Measurements from ENCODE around the gene PDE10A.

PDE10A gene

DNA sequence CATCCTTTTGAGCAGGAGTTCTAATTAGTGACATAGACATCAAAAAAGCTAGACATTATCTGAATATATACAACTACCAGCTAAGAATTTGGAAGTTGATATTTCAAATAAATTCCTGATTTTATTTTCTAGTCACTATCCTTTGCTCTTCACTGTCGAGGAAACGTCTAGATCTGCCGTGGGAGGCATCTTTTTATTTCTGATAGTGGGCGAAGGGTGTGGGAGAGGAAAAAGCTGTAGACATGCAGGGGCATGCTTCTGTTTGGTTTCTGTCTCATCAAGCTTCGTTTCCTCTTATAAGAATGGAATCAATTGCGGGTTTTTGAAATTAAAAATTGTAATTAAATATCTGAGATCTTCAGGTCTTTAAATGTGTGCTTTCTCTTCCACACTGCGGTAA, 337.4 kb downstream of the PDE10A start:
- DNase-seq, result no peak

- no peak for DNase-seq
Observed at GRCh38 chr6:165321555-165322145, 341.4 kb downstream of the PDE10A start.

- DNase-seq, result no peak
Observed at GRCh38 chr6:165321150-165321549, 341.9 kb downstream of the PDE10A start.

GRCh38 chr6:165317723-165318122, 345.3 kb downstream of the PDE10A start:
- no peak for DNase-seq

GRCh38 chr6:165308926-165309731, 353.9 kb downstream of the PDE10A start, which contains the start of gene C6orf118:
Gene C6orf118, minus strand, starts transcription at chr6:165309605. Its CDS starts 19 bp downstream, at chr6:165309586.
- DNase-seq, result no peak

DNA sequence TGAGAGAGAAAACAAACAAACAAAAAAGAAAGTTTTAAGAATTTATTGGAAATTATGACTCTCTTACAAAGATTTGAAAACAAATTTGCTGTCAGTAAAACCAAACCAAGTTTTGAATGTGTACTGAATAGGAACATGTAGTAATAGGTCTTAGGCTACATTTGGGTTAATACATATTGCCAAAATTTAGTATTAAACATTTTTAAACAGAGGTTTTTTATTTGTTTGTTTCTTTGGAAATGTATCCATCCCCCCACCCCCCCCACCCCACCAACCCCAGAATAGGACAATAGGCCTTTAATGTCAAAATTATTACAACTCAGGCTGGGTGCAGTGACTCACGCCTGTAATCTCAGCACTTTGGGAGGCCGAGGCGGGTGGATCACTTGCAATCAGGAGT, 356.1 kb downstream of the PDE10A start:
- DNase-seq, result no peak

DNA sequence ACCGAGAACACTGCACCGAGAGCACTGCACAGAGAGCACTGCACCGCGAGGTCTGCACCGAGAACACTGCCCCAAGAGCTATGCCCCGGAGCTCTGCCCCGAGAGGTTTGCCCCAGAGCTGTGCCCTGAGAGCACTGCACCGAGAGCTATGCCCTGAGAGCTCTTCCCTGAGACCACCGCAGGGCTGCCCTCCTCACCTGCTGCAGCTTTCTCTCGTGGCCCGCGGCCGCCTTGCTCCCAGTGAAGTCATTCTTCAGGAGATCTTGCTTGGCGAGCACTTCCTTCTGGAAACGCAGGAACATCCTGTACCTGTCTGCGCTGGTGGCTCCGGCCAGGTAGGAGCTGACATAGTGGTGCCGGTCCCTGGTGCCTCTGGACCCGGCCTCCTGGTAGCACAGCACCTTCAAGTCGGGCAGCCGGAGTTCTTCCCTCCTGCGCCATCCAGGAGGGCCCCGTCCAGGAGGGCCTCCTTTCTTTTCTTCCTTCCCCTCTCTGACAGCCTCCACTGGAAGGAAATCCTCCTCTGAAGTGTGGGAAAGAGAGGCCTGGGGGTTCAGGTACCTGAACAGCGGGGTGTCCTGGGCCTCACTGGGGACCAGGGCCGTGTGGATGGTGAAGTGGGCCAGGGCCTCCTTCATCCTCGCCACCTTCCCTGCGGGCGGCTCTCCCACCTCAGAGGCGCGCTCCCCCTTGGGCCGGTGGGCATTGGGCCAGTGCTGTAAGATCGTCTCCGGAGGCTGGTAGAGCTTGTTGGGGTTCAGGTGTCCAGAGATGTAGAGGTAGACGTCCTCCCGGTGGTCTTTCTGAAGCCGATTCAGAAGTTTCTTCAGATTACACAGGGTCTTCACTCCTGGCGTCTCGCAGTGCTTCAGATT, 361.4 kb downstream of the PDE10A start:
- DNase-seq, result no peak

DNA sequence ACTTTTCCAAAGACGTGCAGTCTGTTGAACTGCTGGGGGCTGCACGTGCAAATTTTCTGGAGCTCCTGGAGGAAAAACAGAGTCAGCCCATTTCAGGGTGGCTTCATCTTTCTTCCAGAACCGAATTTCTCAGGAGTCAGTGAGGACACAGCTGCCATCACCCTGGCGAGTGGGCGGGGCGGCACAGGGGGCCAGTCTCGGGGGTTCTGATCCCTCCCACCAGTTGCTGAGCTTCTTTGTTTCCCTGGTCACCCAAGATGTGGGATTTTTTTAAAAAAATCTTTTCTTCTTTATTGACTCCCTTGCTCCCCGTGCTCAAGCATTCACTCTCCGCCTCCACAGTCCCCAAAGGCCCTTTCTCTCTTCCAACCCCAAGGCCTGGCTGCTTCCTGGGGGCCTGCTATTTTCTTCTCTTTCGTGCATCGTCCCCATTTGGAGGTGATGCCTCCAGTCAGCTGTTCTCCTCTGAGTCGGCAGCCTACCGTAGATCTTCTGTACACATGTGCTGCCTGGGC, 362.6 kb downstream of the PDE10A start:
- DNase-seq, result no peak

DNA sequence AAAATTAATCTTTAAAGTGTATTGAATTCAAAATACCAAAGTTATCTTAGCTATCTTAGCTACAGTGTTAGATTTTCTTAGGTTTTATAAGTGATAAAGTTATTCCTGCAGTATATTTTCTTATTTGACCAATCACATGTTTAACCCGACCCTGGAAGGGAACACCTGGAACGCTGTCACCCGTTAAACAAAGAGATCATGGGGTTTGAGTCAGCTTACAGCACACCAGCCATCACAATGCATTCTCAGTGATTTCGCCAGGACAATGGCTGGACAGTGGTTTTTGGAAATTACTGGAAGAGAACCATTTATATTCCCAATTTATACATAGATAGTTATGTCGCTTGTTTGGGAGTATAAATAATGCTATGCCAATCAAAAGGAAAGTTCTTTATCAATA, 364.2 kb downstream of the PDE10A start:
- no peak for DNase-seq

DNA sequence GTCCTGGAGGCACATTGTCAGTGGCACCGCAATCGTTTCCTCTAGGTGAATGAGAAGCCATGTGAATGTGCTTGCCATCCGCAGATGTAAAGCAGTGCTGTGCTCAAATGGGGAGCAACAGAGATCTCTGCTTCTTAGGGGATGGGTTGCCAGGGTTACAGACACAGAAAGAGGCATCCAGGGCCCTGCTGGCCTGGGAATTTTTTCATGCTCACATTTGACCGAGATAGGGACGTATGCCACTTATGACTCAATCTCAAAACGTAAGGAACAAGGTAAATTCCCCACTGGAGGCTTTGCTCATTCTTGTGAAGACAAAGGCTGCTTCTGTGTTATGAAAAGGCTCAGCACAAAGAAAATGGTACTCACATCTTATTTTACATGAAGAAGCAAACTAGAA, 364.6 kb downstream of the PDE10A start:
- DNase-seq, result no peak

- no peak for DNase-seq
Observed at GRCh38 chr6:165292657-165293056, 370.4 kb downstream of the PDE10A start.
